HPDE6-E6E7 (cell line): Measurements from ENCODE around the gene CAPZB.

Experiments
- DNase-seq: peaks from one replicate; pipeline ENCODE4 v3.0.0; 2011; ENCODE audit warnings: missing footprints; ENCODE audit errors: extremely low spot score

Gene CAPZB

GRCh38 chr1:19385221-19385620 lies 100.1 kb downstream of the CAPZB start:
- no peak for DNase-seq

GRCh38 chr1:19384772-19385187 lies 100.6 kb downstream of the CAPZB start:
- no peak for DNase-seq

- no peak for DNase-seq
Measured at GRCh38 chr1:19384113-19384512, 101.2 kb downstream of the CAPZB start.

GRCh38 chr1:19382222-19382621 lies 103.1 kb downstream of the CAPZB start:
- DNase-seq = no peak

- DNase-seq = no peak
Measured at GRCh38 chr1:19381261-19381660, 104.1 kb downstream of the CAPZB start.

GRCh38 chr1:19377812-19378718 lies 107.3 kb downstream of the CAPZB start:
- DNase-seq = no peak

- DNase-seq = no peak
Measured at GRCh38 chr1:19376428-19377372, 108.6 kb downstream of the CAPZB start.

- DNase-seq = no peak
Measured at GRCh38 chr1:19375631-19376400, 109.5 kb downstream of the CAPZB start.

GRCh38 chr1:19374926-19375325 lies 110.4 kb downstream of the CAPZB start:
- DNase-seq = no peak

- DNase-seq = no peak
Measured at GRCh38 chr1:19374083-19374801, 111.1 kb downstream of the CAPZB start.

- no peak for DNase-seq
Measured at GRCh38 chr1:19373211-19374082, 111.9 kb downstream of the CAPZB start.

- no peak for DNase-seq
Measured at GRCh38 chr1:19372602-19373001, 112.7 kb downstream of the CAPZB start.

GRCh38 chr1:19372136-19372514 lies 113.2 kb downstream of the CAPZB start:
- DNase-seq = no peak

- DNase-seq = no peak
Measured at GRCh38 chr1:19371226-19372135, 113.9 kb downstream of the CAPZB start.

GRCh38 chr1:19370453-19371170 lies 114.7 kb downstream of the CAPZB start:
- no peak for DNase-seq

- no peak for DNase-seq
Measured at GRCh38 chr1:19369396-19370090, 115.8 kb downstream of the CAPZB start.

GRCh38 chr1:19368964-19369363 lies 116.4 kb downstream of the CAPZB start:
- no peak for DNase-seq

GRCh38 chr1:19368050-19368449 lies 117.3 kb downstream of the CAPZB start:
- DNase-seq = no peak
